GM12873 (cell line): ENCODE measurements around the gene CCT4.

ENCODE experiments used
- TF ChIP-seq, protein P1 (sequence below): IDR thresholded peaks from 2 replicates; pipeline ENCODE4 v1.5.1; 2012; ENCODE audit warnings: low read depth, mild to moderate bottlenecking, moderate library complexity, low read length, control low read depth; ENCODE audit not compliant: insufficient read depth; ENCODE audit errors: missing control alignments

The CCT4 gene

GRCh38 chr2:61841286-61841685 lies 47.2 kb downstream of the CCT4 start:
- TF ChIP-seq, protein P1, sequence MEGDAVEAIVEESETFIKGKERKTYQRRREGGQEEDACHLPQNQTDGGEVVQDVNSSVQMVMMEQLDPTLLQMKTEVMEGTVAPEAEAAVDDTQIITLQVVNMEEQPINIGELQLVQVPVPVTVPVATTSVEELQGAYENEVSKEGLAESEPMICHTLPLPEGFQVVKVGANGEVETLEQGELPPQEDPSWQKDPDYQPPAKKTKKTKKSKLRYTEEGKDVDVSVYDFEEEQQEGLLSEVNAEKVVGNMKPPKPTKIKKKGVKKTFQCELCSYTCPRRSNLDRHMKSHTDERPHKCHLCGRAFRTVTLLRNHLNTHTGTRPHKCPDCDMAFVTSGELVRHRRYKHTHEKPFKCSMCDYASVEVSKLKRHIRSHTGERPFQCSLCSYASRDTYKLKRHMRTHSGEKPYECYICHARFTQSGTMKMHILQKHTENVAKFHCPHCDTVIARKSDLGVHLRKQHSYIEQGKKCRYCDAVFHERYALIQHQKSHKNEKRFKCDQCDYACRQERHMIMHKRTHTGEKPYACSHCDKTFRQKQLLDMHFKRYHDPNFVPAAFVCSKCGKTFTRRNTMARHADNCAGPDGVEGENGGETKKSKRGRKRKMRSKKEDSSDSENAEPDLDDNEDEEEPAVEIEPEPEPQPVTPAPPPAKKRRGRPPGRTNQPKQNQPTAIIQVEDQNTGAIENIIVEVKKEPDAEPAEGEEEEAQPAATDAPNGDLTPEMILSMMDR: no peak

DNA sequence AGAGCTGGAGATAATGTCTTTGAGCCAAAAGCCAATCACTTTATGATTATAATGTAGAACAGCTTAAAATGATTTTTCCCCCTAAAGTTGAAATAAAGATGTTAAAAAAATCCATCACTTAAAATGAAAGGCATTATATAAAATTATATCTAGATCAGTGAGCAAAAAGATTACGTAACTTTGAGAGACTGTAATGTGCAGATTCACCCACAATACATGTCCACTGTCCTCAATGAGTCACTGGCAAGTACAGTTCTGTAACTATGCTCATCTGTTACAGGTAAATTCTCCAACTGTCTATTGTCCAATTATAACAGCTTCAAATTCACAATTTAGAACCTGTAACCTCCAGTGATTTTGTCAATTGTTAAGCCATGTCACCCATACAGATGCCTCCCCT lies 53.6 kb downstream of the CCT4 start:
- TF ChIP-seq, protein P1: no peak

- TF ChIP-seq, protein P1: no peak
Measured at GRCh38 chr2:61833971-61834370, 54.5 kb downstream of the CCT4 start.

GRCh38 chr2:61832183-61832841 lies 56.1 kb downstream of the CCT4 start:
- TF ChIP-seq, protein P1: no peak

- TF ChIP-seq, protein P1: no peak
Measured at GRCh38 chr2:61822255-61822654, 66.2 kb downstream of the CCT4 start.
